Stomach smooth muscle (tissue), 2 donors: ENCODE measurements around the gene ABCA13.

ENCODE experiments used
- H3K27ac ChIP-seq: one replicate; pipeline ENCODE4 v1.7.0; 2013; ENCODE audit warnings: mild to moderate bottlenecking, low read length, inconsistent platforms
- H3K27me3 ChIP-seq, 2 donors: one replicate each; pipeline ENCODE4 v1.7.0; 2013; ENCODE audit warnings: low read length in 2 of 2; ENCODE audit not compliant: insufficient read depth in 2 of 2, control insufficient read depth in 1 of 2
- H3K36me3 ChIP-seq, 2 donors: one replicate each; pipeline ENCODE4 v1.7.0; 2013; ENCODE audit warnings: low read length in 2 of 2; ENCODE audit not compliant: control insufficient read depth in 2 of 2, insufficient read depth in 2 of 2
- H3K4me1 ChIP-seq: one replicate; pipeline ENCODE4 v1.7.0; 2013; ENCODE audit warnings: low read length; ENCODE audit not compliant: control insufficient read depth, insufficient read depth
- H3K4me3 ChIP-seq, 2 donors: one replicate each; pipeline ENCODE4 v1.7.0; 2013; ENCODE audit warnings: low read length in 2 of 2
- H3K9ac ChIP-seq, 2 donors: one replicate each; pipeline ENCODE4 v1.7.0; 2013; ENCODE audit warnings: low read length in 2 of 2, mild to moderate bottlenecking in 1 of 2
- H3K9me3 ChIP-seq, 2 donors: one replicate each; pipeline ENCODE4 v1.7.0; 2013; ENCODE audit warnings: low read length in 2 of 2; ENCODE audit not compliant: control insufficient read depth in 2 of 2
- donor health status: healthy.
- donor health status: Pancreatic carcinoma.

ABCA13 gene

DNA sequence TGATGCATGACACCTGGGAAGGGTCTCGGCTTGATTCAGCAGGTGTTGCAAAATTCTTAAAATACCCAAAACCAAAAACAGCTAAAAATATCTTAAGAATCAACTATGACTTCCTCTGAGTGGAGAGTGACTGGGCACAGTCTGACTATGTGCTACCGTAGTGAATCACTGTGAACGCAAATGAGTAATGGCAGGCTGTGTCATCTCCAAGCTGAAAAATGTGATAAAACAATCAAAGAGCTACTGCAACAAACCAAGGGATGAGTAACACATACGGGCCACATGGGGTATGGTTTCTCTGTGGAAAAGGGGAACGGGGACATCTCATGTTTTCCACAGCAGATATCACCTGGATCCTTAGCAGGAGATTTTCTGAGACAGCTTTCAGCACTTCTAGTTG lies 127.5 kb downstream of the ABCA13 start:
- Histone ChIP-seq H3K9ac (no peak overlapping the region), H3K36me3 (no peaks in the 10 kb centered on the region), H3K27ac (no peak overlapping the region), H3K9me3 (no peaks in the 10 kb centered on the region), H3K27me3 (no peaks in the 10 kb centered on the region), H3K4me3 (no peak overlapping the region), H3K4me1 (no peaks in the 10 kb centered on the region)

DNA sequence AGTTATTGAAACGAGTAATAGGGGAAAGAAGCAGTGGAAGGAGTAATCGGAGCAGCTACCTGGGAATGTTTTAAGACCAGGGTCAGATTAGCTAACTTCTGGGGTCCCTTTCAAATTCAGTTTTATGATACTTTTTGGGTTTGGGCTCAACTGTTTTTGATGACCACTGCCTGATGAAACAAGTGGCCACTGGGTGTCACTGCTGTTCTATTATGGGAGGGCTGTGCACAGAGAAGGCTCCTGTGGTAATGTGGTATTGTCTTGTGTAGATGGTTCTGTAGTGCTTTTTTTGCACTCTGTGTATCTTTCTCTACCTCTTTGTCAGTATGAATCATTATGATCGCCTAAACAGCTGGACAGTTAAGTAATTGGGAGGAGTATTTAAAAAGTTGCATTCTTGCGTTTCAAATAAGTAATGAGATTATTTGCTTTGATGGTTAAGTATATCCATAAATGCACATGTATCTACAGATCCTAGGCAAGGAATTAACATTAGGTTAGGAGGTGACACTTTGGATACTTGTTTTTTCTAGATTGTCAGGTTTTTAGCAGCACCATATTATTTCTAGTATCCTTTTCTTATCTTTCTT lies 128.4 kb downstream of the ABCA13 start:
- H3K36me3 ChIP-seq = no peaks in the 10 kb centered on the region

DNA sequence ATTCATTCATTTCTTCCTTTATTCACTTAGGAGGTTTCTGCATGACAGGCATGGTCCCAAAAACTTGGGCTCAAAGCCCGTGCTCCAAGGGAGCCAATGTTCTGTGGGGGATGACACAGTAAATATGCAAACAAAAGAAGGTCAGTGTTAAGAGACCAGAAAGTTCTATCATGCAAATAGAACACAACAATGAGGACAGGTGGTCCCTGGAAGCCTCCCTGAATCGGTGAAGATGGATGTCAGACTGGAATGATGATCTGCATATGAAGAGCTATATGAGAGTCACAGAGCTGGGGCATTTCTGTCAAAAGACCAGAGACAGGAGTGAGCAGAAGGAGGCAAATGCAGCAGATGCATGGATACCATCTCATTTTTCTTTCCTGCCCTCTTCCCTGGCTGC lies 129.0 kb downstream of the ABCA13 start:
- Histone ChIP-seq H3K27me3 (no peaks in the 10 kb centered on the region), H3K36me3 (no peaks in the 10 kb centered on the region), H3K9me3 (no peaks in the 10 kb centered on the region), H3K9ac (no peak overlapping the region), H3K4me1 (no peaks in the 10 kb centered on the region), H3K4me3 (no peak overlapping the region), H3K27ac (no peak overlapping the region)

More for the DNA sequence above, 128.4 kb downstream of the ABCA13 start:
- Histone ChIP-seq H3K27ac (no peak overlapping the region), H3K27me3 (no peaks in the 10 kb centered on the region), H3K4me1 (no peaks in the 10 kb centered on the region), H3K9ac (no peak overlapping the region), H3K9me3 (no peaks in the 10 kb centered on the region), H3K4me3 (no peak overlapping the region)

DNA sequence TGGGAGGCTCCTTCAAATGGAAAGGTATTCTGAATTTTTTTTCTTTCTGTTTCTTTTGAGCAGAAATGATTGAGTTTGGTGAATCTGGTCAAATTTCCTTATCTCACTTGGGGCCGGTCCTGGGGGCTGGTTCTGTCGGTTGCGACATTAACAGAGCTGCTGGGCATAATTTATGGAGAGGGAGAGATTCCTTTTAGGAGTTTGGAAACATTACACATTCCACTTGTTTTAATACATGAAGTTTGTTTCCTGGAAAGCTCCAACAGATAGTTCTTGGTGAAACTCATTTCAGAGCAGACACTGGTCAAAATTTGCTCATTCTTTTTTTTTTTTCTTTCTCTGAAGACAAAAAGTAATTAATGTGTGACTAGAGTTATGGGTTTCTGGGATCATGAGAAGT lies 129.9 kb downstream of the ABCA13 start:
- Histone ChIP-seq H3K4me1 (no peaks in the 10 kb centered on the region), H3K36me3 (no peaks in the 10 kb centered on the region), H3K4me3 (no peak overlapping the region), H3K9ac (no peak overlapping the region), H3K27ac (no peak overlapping the region), H3K9me3 (no peaks in the 10 kb centered on the region), H3K27me3 (no peaks in the 10 kb centered on the region)

DNA sequence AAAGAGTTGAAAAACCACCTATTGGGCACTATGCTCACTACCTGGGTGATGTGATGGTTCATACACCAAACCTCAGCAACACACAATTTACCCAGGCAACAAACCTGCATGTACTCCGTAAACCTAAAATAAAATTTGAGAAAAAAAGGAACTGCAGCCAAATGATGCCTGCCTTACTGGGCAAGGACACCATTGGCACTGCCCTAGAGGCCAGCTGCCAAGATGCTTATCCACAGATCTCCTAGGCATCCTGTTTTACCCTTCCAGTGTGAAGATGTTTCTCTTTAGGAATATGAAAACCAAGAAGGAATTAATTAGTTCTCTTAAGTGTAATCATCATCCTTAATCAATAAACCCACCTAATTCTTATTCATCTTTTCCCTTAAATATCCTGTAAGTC lies 133.4 kb downstream of the ABCA13 start:
- Histone ChIP-seq H3K4me3 (no peak overlapping the region), H3K9me3 (no peaks in the 10 kb centered on the region), H3K4me1 (no peaks in the 10 kb centered on the region), H3K27ac (no peak overlapping the region), H3K9ac (no peak overlapping the region), H3K36me3 (no peaks in the 10 kb centered on the region), H3K27me3 (no peaks in the 10 kb centered on the region)

DNA sequence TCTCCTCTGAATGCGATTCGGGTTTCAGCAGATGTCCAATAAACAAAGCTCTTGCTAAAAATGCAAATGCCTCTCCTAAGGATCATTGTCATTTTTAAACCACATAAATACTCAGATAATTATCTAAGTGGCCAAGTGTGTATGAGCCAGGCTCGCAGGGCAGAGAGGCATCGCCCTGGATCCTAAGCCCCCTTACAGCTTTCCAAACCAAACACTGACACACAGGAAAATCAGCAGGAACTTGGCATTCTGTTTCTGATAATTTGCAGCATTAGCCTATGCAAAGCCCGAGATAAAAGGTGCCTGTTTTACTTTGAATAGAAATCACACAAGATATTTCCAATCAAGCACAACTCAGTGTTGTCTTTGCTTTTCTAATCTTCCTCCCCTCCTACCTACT lies 134.4 kb downstream of the ABCA13 start:
- no peaks in the 10 kb centered on the region for H3K4me1 ChIP-seq
- H3K27me3 ChIP-seq = no peaks in the 10 kb centered on the region
- H3K27ac ChIP-seq = no peak overlapping the region
- H3K4me3 ChIP-seq = no peak overlapping the region
- H3K9me3 ChIP-seq = no peaks in the 10 kb centered on the region
- no peak overlapping the region for H3K9ac ChIP-seq
- H3K36me3 ChIP-seq = no peaks in the 10 kb centered on the region

DNA sequence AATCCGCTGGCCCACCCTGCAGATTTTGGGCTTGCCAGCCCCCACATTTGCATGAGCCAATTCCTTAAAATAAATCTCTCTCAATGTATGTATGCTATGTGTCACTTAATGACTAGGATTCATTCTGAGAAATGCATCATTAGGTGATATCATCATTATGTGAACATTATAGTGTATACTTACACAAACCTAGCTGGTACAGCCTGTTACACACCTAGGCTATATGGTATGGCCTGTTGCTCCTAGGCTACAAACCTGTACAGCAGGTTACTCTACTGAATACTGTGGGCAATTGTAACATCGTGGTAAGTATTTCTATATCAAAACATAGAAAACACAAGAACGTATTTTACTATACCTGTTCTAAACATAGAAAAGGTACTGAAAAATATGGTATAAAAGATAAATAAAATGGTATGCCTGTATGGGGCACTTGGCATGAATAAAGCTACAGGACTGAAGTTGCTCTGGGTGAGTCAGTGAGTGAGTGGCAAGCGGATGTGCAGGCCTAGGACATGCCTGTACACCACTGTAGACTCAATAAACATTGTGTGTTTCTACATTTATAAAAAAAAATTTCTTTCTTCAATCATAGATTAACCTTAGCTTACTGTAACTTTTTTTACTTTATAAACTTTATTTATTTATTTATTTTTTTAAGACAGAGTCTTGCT lies 135.9 kb downstream of the ABCA13 start:
- H3K27ac ChIP-seq = no peak overlapping the region

DNA sequence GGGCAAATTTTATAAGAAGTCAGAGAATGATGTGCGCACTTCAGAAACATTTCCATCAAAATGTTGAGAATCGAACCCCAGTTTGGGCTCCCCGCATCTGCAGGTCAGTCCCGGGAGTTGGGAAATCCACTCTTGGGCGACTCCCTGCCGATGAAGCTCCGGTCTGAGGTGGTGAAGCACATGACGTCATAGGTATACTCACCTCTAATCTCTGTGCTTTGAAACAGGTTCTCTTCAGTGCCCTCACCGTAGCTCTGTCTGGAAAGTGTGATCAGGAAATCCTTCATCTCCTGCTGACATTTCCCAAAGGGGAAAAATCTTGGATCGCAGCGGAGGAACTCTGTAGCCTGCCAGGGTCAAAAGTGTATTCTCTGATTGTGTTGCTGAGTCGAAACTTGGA lies 138.5 kb downstream of the ABCA13 start:
- no peak overlapping the region for H3K4me3 ChIP-seq
- no peaks in the 10 kb centered on the region for H3K36me3 ChIP-seq
- H3K4me1 ChIP-seq = no peaks in the 10 kb centered on the region
- H3K27ac ChIP-seq = no peak overlapping the region
- no peak overlapping the region for H3K9ac ChIP-seq
- H3K27me3 ChIP-seq = no peaks in the 10 kb centered on the region
- no peaks in the 10 kb centered on the region for H3K9me3 ChIP-seq

More for the DNA sequence above, 135.9 kb downstream of the ABCA13 start:
- H3K36me3 ChIP-seq = no peaks in the 10 kb centered on the region
- H3K27me3 ChIP-seq = no peaks in the 10 kb centered on the region
- H3K4me1 ChIP-seq = no peaks in the 10 kb centered on the region
- H3K9me3 ChIP-seq = no peaks in the 10 kb centered on the region
- H3K4me3 ChIP-seq = no peak overlapping the region
- H3K9ac ChIP-seq = no peak overlapping the region

DNA sequence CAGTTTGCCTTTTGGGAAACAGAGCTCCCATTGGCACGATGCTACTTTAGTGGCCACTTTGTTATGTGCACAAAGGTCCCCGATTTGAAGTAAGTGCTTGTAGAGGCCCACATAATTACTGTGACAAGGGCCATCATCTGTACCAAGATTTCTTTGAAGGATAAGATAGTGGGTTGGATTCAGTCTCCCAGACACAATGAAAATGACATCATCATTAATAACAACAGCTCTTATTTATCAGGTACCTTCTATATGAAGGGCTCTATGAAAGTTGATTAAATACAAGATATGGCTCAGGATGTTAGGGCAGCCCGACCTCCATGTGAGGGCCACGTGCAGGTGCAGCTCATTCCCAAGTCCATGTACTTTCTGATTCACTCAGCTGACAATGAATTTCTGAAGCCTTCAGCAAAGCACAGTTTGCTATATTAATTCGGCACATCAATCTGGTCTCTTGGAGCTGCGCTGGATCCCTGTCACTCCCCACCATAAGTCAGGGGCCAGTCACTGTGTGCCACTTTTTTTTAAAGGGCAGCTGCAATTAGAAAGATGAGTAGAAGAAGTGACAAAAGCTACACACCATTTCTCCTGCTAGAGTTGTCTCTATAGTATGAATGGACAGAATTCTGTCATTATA lies 140.3 kb downstream of the ABCA13 start:
- no peak overlapping the region for H3K4me3 ChIP-seq
- no peaks in the 10 kb centered on the region for H3K9me3 ChIP-seq
- H3K36me3 ChIP-seq = no peaks in the 10 kb centered on the region
- H3K27ac ChIP-seq = no peak overlapping the region
- H3K9ac ChIP-seq = no peak overlapping the region
- H3K4me1 ChIP-seq = no peaks in the 10 kb centered on the region
- H3K27me3 ChIP-seq = no peaks in the 10 kb centered on the region

DNA sequence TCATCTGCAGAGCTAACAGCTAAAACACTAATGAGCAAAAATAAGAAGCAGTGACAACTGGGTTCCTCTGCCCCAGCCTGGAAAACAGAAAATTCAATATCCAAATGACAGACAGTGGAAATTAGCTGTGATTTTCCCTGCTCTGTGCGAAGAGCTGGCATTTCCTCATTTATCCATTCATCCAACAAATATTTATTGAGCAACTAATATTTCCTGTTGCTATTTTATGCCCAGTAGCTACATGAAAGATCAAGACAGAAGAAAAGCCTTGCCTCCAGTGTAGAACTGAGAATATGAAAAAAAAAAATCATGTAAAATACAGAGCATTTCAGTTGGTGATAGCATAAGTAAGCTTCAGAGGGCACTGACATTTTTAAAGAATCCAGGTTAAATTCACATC lies 140.9 kb downstream of the ABCA13 start:
- Histone ChIP-seq H3K9me3 (no peaks in the 10 kb centered on the region), H3K4me1 (no peaks in the 10 kb centered on the region), H3K27ac (no peak overlapping the region), H3K4me3 (no peak overlapping the region), H3K36me3 (no peaks in the 10 kb centered on the region), H3K9ac (no peak overlapping the region), H3K27me3 (no peaks in the 10 kb centered on the region)

DNA sequence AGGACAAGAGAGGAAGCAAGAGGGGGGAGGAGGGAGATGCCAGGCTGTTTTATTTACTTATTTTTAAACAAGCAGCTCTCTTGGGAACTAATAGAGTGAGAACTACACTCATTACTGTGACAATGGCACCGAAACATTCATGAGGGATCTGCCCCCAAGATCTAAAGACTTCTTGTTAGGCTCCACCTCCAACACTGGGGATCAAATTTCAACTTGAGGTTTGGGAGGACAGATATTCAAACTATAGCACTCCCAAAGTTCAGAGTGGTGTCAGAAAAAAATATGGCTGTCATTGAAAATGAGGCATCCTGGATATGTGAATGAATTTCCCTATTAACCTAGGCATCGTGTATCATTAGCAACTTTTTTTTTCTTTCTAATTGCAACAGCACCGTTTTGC lies 145.5 kb downstream of the ABCA13 start:
- H3K9ac ChIP-seq = no peak overlapping the region
- no peak overlapping the region for H3K27ac ChIP-seq
- no peaks in the 10 kb centered on the region for H3K9me3 ChIP-seq
- H3K27me3 ChIP-seq = no peaks in the 10 kb centered on the region
- no peak overlapping the region for H3K4me3 ChIP-seq
- H3K4me1 ChIP-seq = no peaks in the 10 kb centered on the region
- no peaks in the 10 kb centered on the region for H3K36me3 ChIP-seq
